SK-N-SH treated with all-trans-retinoic acid at 6 μM for 48 hours (cell line): Measurements from ENCODE around the gene RINL.

Source experiments
- ARNTL ChIP-seq: fragments of 450-650 bp; formaldehyde crosslinking; IDR thresholded peaks from 2 replicates; pipeline ENCODE4 v1.5.0; 2020; ENCODE audit warnings: low read depth, mild to moderate bottlenecking, moderate library complexity, borderline replicate concordance
- SNAI2 ChIP-seq: fragments of 250-450 bp; sonication (Bioruptor Pico); IDR thresholded peaks from 2 replicates; pipeline ENCODE4 v1.5.0; 2020; ENCODE audit warnings: mild to moderate bottlenecking, moderate library complexity
- TF ChIP-seq, protein P1 (sequence below): fragments of 250-450 bp; sonication (Bioruptor Pico); IDR thresholded peaks from 2 replicates; pipeline ENCODE4 v1.8.0; 2021; ENCODE audit warnings: low read depth, mild to moderate bottlenecking, moderate library complexity, borderline replicate concordance
- TF ChIP-seq, protein P2 (sequence below): fragments of 250-450 bp; sonication (Bioruptor Pico); IDR thresholded peaks from 2 replicates; pipeline ENCODE4 v1.8.0; 2020; ENCODE audit warnings: mild to moderate bottlenecking, moderate library complexity, borderline replicate concordance
- TF ChIP-seq, protein P3 (sequence below): fragments of 250-450 bp; sonication (Bioruptor Pico); IDR thresholded peaks from 2 replicates; pipeline ENCODE4 v1.5.1; 2021; ENCODE audit warnings: mild to moderate bottlenecking, moderate library complexity

DNA sequence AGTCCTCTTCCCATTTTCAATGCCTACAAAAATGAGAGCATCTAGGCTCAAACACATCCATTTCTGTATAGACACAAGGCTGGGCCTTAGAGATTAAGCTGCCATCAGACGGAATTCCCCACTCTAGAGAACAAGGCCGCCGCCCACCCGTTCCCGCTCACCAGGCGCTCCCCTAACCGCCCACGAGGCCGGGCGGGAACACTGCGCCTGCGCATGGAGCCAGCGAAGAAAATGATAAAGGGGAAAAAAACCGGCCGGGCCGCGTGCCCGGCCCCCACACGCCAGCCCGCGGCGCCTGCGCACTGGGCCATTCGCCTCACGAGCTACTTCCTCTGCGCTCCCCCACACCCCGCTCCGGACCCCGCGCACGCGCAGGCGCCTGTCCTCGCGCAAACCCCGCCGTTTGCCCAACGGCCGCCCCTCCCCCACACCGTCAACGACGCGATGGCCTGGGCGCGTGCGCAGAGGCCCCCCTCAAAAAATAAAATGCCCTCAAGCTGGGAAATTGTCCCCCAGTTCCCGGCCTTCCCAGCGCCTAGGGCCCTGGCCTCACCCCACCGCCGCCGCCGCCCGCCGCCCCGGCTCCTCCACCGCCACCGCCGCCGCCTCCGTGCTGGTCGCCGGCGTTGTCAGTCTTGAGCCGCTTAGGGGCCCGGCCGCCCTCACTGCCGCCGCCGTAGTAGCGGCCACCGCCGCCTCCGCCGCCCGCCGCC is 28.8 kb downstream of the RINL start:
- no peak for TF ChIP-seq ARNTL (CRISPR knock-in tag)
- TF ChIP-seq, protein P1, sequence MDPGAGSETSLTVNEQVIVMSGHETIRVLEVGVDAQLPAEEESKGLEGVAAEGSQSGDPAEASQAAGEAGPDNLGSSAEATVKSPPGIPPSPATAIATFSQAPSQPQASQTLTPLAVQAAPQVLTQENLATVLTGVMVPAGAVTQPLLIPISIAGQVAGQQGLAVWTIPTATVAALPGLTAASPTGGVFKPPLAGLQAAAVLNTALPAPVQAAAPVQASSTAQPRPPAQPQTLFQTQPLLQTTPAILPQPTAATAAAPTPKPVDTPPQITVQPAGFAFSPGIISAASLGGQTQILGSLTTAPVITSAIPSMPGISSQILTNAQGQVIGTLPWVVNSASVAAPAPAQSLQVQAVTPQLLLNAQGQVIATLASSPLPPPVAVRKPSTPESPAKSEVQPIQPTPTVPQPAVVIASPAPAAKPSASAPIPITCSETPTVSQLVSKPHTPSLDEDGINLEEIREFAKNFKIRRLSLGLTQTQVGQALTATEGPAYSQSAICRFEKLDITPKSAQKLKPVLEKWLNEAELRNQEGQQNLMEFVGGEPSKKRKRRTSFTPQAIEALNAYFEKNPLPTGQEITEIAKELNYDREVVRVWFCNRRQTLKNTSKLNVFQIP (CRISPR knock-in tag) = no peak
- TF ChIP-seq, protein P2, sequence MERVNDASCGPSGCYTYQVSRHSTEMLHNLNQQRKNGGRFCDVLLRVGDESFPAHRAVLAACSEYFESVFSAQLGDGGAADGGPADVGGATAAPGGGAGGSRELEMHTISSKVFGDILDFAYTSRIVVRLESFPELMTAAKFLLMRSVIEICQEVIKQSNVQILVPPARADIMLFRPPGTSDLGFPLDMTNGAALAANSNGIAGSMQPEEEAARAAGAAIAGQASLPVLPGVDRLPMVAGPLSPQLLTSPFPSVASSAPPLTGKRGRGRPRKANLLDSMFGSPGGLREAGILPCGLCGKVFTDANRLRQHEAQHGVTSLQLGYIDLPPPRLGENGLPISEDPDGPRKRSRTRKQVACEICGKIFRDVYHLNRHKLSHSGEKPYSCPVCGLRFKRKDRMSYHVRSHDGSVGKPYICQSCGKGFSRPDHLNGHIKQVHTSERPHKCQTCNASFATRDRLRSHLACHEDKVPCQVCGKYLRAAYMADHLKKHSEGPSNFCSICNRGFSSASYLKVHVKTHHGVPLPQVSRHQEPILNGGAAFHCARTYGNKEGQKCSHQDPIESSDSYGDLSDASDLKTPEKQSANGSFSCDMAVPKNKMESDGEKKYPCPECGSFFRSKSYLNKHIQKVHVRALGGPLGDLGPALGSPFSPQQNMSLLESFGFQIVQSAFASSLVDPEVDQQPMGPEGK (CRISPR knock-in tag) = no peak
- TF ChIP-seq, protein P3, sequence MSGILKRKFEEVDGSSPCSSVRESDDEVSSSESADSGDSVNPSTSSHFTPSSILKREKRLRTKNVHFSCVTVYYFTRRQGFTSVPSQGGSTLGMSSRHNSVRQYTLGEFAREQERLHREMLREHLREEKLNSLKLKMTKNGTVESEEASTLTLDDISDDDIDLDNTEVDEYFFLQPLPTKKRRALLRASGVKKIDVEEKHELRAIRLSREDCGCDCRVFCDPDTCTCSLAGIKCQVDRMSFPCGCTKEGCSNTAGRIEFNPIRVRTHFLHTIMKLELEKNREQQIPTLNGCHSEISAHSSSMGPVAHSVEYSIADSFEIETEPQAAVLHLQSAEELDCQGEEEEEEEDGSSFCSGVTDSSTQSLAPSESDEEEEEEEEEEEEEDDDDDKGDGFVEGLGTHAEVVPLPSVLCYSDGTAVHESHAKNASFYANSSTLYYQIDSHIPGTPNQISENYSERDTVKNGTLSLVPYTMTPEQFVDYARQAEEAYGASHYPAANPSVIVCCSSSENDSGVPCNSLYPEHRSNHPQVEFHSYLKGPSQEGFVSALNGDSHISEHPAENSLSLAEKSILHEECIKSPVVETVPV (CRISPR knock-in tag) = no peak
- TF ChIP-seq SNAI2 = no peak
